HUDEP-2 (cell line): ENCODE measurements around the gene ARL15.
"Not testable (repeated sequence)": the region's sequence is repeated elsewhere in the genome, so short reads cannot be mapped to it uniquely, and the experiment has no call there.

Source experiments
- DNase-seq, 76 experiments: peaks; one replicate each; lab custom pipeline; 2025; ENCODE audit not compliant: unreplicated experiment in 76 of 76; lab: John Stamatoyannopoulos, UW

The ARL15 gene

GRCh38 chr5:54310433-54311175, at the start of gene ARL15:
TSS of gene ARL15 (minus strand) at chr5:54310573.
- peak; percentile 57 to 98 (median 95) for DNase-seq

- DNase-seq: peak in 5 of 76 experiments; percentile 5 to 34 (median 8)
Observed at GRCh38 chr5:54360089-54360488, 49.7 kb upstream of the ARL15 start.

- DNase-seq: no peak
Observed at GRCh38 chr5:54357408-54358058, 47.2 kb upstream of the ARL15 start.

- not testable (repeated sequence) for DNase-seq
Observed at GRCh38 chr5:54353933-54354564, 43.7 kb upstream of the ARL15 start.

GRCh38 chr5:54352580-54352979, 42.2 kb upstream of the ARL15 start:
- DNase-seq: not testable (repeated sequence)

GRCh38 chr5:54347221-54347865, 37.0 kb upstream of the ARL15 start:
- no peak for DNase-seq

GRCh38 chr5:54344653-54345052, 34.3 kb upstream of the ARL15 start:
- peak in 11 of 76 experiments; percentile 2 to 46 (median 18) for DNase-seq

GRCh38 chr5:54341971-54342370, 31.6 kb upstream of the ARL15 start:
- no peak for DNase-seq

GRCh38 chr5:54337523-54337922, 27.1 kb upstream of the ARL15 start:
- no peak for DNase-seq

GRCh38 chr5:54332720-54333119, 22.3 kb upstream of the ARL15 start:
- no peak for DNase-seq

- no peak for DNase-seq
Observed at GRCh38 chr5:54329731-54330709, 19.6 kb upstream of the ARL15 start.

- DNase-seq: peak in 9 of 76 experiments; percentile 5 to 29 (median 21)
Observed at GRCh38 chr5:54326662-54327270, 16.4 kb upstream of the ARL15 start.

- DNase-seq: peak in 73 of 76 experiments; percentile 4 to 97 (median 71)
Observed at GRCh38 chr5:54325610-54326311, 15.4 kb upstream of the ARL15 start.

- DNase-seq: no peak
Observed at GRCh38 chr5:54325272-54325609, 14.9 kb upstream of the ARL15 start.

GRCh38 chr5:54324651-54325271, 14.4 kb upstream of the ARL15 start:
- no peak for DNase-seq

- no peak for DNase-seq
Observed at GRCh38 chr5:54323495-54323894, 13.1 kb upstream of the ARL15 start.

GRCh38 chr5:54320256-54320655, 9.9 kb upstream of the ARL15 start:
- no peak for DNase-seq

- no peak for DNase-seq
Observed at GRCh38 chr5:54317511-54318260, 7.3 kb upstream of the ARL15 start.
